ENCODE measurements around the gene ROBO3.

Gene ROBO3

DNA sequence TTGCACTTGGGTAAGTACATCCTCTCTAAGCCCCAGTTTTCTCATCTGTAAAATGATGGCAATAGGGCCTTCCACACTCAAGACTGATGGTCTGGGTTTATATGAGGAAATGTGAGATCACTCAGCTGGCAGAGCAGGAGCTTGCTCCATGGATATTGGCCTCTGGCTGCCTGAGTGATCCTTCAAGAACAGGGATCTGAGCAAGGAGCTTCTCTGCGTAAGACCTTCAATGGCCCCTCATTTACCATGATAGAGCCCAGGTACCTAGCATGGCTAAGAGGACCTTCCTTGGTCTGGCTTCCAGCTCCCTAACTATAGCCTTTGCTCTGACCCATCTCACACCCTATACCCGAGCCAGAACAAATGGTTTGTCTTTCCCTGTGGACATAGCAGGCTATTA is 26.9 kb downstream of the ROBO3 start:
- no peaks in the 10 kb centered on the region for H3K4me1 ChIP-seq (ENCODE audit: insufficient read depth, low read length, poor library complexity, severe bottlenecking)
- no peak for TF ChIP-seq EZH2phosphoT487 (IDR thresholded peaks at IDR 0.05; ENCODE audit: borderline replicate concordance)
- TF ChIP-seq, protein P1, sequence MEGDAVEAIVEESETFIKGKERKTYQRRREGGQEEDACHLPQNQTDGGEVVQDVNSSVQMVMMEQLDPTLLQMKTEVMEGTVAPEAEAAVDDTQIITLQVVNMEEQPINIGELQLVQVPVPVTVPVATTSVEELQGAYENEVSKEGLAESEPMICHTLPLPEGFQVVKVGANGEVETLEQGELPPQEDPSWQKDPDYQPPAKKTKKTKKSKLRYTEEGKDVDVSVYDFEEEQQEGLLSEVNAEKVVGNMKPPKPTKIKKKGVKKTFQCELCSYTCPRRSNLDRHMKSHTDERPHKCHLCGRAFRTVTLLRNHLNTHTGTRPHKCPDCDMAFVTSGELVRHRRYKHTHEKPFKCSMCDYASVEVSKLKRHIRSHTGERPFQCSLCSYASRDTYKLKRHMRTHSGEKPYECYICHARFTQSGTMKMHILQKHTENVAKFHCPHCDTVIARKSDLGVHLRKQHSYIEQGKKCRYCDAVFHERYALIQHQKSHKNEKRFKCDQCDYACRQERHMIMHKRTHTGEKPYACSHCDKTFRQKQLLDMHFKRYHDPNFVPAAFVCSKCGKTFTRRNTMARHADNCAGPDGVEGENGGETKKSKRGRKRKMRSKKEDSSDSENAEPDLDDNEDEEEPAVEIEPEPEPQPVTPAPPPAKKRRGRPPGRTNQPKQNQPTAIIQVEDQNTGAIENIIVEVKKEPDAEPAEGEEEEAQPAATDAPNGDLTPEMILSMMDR (conservative IDR thresholded peaks at IDR 0.05; ENCODE audit: low read length): no peak
- no peaks in the 10 kb centered on the region for H3K27me3 ChIP-seq (ENCODE audit: insufficient read depth, low read length, poor library complexity, severe bottlenecking)
- H3K9me2 ChIP-seq (replicated peaks; ENCODE audit: low read depth, low read length): no peaks in the 10 kb centered on the region
- no peaks in the 10 kb centered on the region for H3K36me3 ChIP-seq (ENCODE audit: insufficient read depth, low read length)
- no peak overlapping the region for H3K9ac ChIP-seq (ENCODE audit: low read depth, low read length, poor library complexity, severe bottlenecking)
- no peaks in the 10 kb centered on the region for H3F3A ChIP-seq (ENCODE audit: low read depth)
- H3K4me2 ChIP-seq (ENCODE audit: low read depth, low read length, poor library complexity, severe bottlenecking): no peak overlapping the region
- H3K4me3 ChIP-seq (ENCODE audit: low read length, poor library complexity, severe bottlenecking): no peak overlapping the region
- no peaks in the 10 kb centered on the region for H4K20me1 ChIP-seq (ENCODE audit: insufficient read depth, low read length, poor library complexity, severe bottlenecking)
- no peaks in the 10 kb centered on the region for H3K79me2 ChIP-seq (ENCODE audit: insufficient read depth, low read length)
- H3K9me3 ChIP-seq (ENCODE audit: insufficient read depth, low read depth, low read length): no peaks in the 10 kb centered on the region
- no peak overlapping the region for H2AFZ ChIP-seq (ENCODE audit: low read length)

DNA sequence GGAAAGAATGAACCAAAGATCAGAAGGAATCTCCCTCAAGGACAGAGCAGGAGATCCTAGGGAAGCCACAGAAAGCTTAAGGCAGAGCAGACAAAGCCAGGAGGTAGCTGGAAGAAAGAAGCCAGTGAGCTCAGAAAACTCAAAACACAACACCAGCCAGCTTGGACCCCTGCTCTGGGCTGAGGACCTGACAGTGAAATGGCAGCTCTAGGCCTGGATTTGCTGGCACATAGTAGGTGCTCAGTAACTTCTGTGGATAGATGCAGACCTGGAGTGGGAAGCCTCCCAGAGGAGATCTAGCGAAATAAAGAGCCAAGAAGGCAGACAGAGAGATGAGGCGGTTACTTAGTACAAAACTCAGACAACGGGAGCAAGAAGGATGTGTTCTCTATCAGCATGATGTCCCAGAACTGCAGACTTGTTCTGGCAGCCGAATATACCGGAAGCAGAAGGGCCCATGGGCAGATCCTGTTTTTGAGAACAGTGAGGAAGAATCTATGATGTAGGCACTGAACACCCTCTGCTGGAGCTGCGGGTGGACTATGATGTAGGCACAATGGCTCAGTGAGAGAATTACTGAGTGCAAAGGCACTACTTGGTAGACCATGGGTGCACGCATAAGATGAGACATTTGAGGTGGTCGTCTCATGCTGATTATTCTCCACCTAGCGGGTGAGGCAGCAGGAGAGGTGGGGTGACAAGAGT is 27.7 kb downstream of the ROBO3 start:
- H3K4me3 ChIP-seq (ENCODE audit: low read length, poor library complexity, severe bottlenecking): no peak overlapping the region
- H2AFZ ChIP-seq (ENCODE audit: low read length): no peak overlapping the region
- no peaks in the 10 kb centered on the region for H3F3A ChIP-seq (ENCODE audit: low read depth)
- no peaks in the 10 kb centered on the region for H3K9me2 ChIP-seq (replicated peaks; ENCODE audit: low read depth, low read length)
- no peak overlapping the region for H3K9ac ChIP-seq (ENCODE audit: low read depth, low read length, poor library complexity, severe bottlenecking)
- no peaks in the 10 kb centered on the region for H3K4me1 ChIP-seq (ENCODE audit: insufficient read depth, low read length, poor library complexity, severe bottlenecking)
- no peaks in the 10 kb centered on the region for H3K36me3 ChIP-seq (ENCODE audit: insufficient read depth, low read length)
- H3K9me3 ChIP-seq (ENCODE audit: insufficient read depth, low read depth, low read length): no peaks in the 10 kb centered on the region
- no peak overlapping the region for H3K4me2 ChIP-seq (ENCODE audit: low read depth, low read length, poor library complexity, severe bottlenecking)
- H3K79me2 ChIP-seq (ENCODE audit: insufficient read depth, low read length): no peaks in the 10 kb centered on the region
- no peaks in the 10 kb centered on the region for H3K27me3 ChIP-seq (ENCODE audit: insufficient read depth, low read length, poor library complexity, severe bottlenecking)
- TF ChIP-seq, protein P1 (conservative IDR thresholded peaks at IDR 0.05; ENCODE audit: low read length): no peak
- no peak for TF ChIP-seq EZH2phosphoT487 (IDR thresholded peaks at IDR 0.05; ENCODE audit: borderline replicate concordance)
- H4K20me1 ChIP-seq (ENCODE audit: insufficient read depth, low read length, poor library complexity, severe bottlenecking): no peaks in the 10 kb centered on the region

DNA sequence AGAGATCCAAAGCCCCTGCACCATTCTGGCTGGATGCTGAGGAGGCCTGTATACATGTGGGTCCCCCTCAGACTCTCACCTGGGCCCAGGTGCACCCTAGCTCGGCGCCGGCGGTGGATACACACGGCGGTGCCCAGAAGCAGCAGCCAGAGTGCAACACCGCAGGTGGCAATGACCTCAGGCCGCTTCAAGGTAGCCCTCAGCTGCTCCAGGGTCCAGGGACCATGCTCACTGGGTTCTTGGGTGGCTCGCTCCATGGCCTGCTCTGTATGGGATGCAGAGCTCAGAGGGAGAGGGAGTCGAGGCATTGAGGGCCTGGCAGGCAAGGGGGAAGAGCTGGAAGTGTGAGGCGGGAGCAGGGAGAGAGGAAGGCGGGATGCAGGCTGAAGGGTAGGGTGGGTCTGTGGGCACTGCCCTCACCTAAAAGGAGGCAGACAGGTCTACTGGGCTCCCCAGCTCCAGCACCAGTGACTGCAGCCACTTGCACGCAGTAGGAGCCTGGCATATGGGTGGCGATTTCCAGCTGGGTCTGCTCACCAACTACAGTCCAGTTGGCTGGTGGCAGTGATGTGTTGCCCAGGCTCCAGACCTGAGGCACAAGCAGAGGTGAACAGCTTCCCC is 28.7 kb downstream of the ROBO3 start:
- no peak overlapping the region for H3K4me3 ChIP-seq (ENCODE audit: low read length, poor library complexity, severe bottlenecking)
- H3K36me3 ChIP-seq (ENCODE audit: insufficient read depth, low read length): no peaks in the 10 kb centered on the region
- H2AFZ ChIP-seq (ENCODE audit: low read length): no peak overlapping the region
- TF ChIP-seq, protein P1 (conservative IDR thresholded peaks at IDR 0.05; ENCODE audit: low read length): no peak
- TF ChIP-seq EZH2phosphoT487 (IDR thresholded peaks at IDR 0.05; ENCODE audit: borderline replicate concordance): no peak
- no peak overlapping the region for H3K4me2 ChIP-seq (ENCODE audit: low read depth, low read length, poor library complexity, severe bottlenecking)
- H4K20me1 ChIP-seq (ENCODE audit: insufficient read depth, low read length, poor library complexity, severe bottlenecking): no peaks in the 10 kb centered on the region
- no peaks in the 10 kb centered on the region for H3K9me3 ChIP-seq (ENCODE audit: insufficient read depth, low read depth, low read length)
- no peaks in the 10 kb centered on the region for H3K27me3 ChIP-seq (ENCODE audit: insufficient read depth, low read length, poor library complexity, severe bottlenecking)
- H3K4me1 ChIP-seq (ENCODE audit: insufficient read depth, low read length, poor library complexity, severe bottlenecking): no peaks in the 10 kb centered on the region
- no peaks in the 10 kb centered on the region for H3K79me2 ChIP-seq (ENCODE audit: insufficient read depth, low read length)
- no peaks in the 10 kb centered on the region for H3F3A ChIP-seq (ENCODE audit: low read depth)
- H3K9me2 ChIP-seq (replicated peaks; ENCODE audit: low read depth, low read length): no peaks in the 10 kb centered on the region
- no peak overlapping the region for H3K9ac ChIP-seq (ENCODE audit: low read depth, low read length, poor library complexity, severe bottlenecking)
